Esophagus squamous epithelium (tissue), 4 donors: Measurements from ENCODE around the gene MAP4K4.

Experiments used
- POLR2A ChIP-seq, 4 donors: fragments of 450-650 bp; IDR thresholded peaks; one replicate each; pipeline ENCODE4 v1.6.1; 2017; ENCODE audit warnings: antibody characterized with exemption in 4 of 4, mild to moderate bottlenecking in 4 of 4, moderate library complexity in 3 of 4
- TF ChIP-seq, protein P1 (sequence below), 6 experiments: fragments of 450-650 bp in 4 of 6; fragments of 200-600 bp in 2 of 6; sonication (generic) in 2 of 6; IDR thresholded peaks; one replicate each; pipeline ENCODE4 v1.5.1; 2016 to 2019; ENCODE audit warnings: antibody characterized with exemption in 6 of 6, mild to moderate bottlenecking in 4 of 6, moderate library complexity in 4 of 6

- TF ChIP-seq POLR2A (IDR thresholded peaks at IDR 0.05): no peak
- TF ChIP-seq, protein P1, sequence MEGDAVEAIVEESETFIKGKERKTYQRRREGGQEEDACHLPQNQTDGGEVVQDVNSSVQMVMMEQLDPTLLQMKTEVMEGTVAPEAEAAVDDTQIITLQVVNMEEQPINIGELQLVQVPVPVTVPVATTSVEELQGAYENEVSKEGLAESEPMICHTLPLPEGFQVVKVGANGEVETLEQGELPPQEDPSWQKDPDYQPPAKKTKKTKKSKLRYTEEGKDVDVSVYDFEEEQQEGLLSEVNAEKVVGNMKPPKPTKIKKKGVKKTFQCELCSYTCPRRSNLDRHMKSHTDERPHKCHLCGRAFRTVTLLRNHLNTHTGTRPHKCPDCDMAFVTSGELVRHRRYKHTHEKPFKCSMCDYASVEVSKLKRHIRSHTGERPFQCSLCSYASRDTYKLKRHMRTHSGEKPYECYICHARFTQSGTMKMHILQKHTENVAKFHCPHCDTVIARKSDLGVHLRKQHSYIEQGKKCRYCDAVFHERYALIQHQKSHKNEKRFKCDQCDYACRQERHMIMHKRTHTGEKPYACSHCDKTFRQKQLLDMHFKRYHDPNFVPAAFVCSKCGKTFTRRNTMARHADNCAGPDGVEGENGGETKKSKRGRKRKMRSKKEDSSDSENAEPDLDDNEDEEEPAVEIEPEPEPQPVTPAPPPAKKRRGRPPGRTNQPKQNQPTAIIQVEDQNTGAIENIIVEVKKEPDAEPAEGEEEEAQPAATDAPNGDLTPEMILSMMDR (IDR thresholded peaks at IDR 0.05): no peak
Measured at GRCh38 chr2:101710471-101711318, 13.2 kb downstream of the MAP4K4 start.
